HepG2 (cell line): ENCODE data around the gene DDO. TPM values are rescaled to one million over a fixed set of nuclear protein-coding genes. Genes with fewer than 3 reads are reported as not detected.
A peak's percentile ranks its signal among the peaks of the same experiment; 100 is the strongest.

Experiments
- ARNT ChIP-seq: fragments of 450-650 bp; IDR thresholded peaks from 2 replicates; pipeline ENCODE4 v1.6.1; 2017
- CTCF ChIP-seq: sonication (generic); formaldehyde crosslinking; IDR thresholded peaks from 2 replicates; pipeline ENCODE4 v1.5.0; 2020; ENCODE audit warnings: mild to moderate bottlenecking, missing genetic modification reagents, moderate library complexity
- GLMP ChIP-seq: sonication (generic); formaldehyde crosslinking; IDR thresholded peaks from 2 replicates; pipeline ENCODE4 v1.9.0; 2021; ENCODE audit warnings: missing genetic modification reagents, mild to moderate bottlenecking, borderline replicate concordance
- HMGA1 ChIP-seq: sonication (generic); formaldehyde crosslinking; conservative IDR thresholded peaks from 2 replicates; pipeline ENCODE4 v1.4.0; 2020; ENCODE audit warnings: missing genetic modification reagents
- HNF4A ChIP-seq: sonication (generic); formaldehyde crosslinking; IDR thresholded peaks from 2 replicates; pipeline ENCODE4 v1.4.0; 2020; ENCODE audit warnings: missing genetic modification reagents
- ISX ChIP-seq: sonication (generic); formaldehyde crosslinking; conservative IDR thresholded peaks from 2 replicates; pipeline ENCODE4 v1.5.0; 2020; ENCODE audit warnings: missing genetic modification reagents
- MYNN ChIP-seq: sonication (generic); formaldehyde crosslinking; IDR thresholded peaks from 2 replicates; pipeline ENCODE4 v1.4.0; 2020; ENCODE audit warnings: mild to moderate bottlenecking, low read depth, missing genetic modification reagents
- RAD21 ChIP-seq: fragments of 450-650 bp; formaldehyde crosslinking; IDR thresholded peaks from 2 replicates; pipeline ENCODE4 v1.5.0; 2020; ENCODE audit warnings: mild to moderate bottlenecking
- RBM39 ChIP-seq: fragments of 200-400 bp; formaldehyde crosslinking; IDR thresholded peaks from one replicate; pipeline ENCODE4 v1.6.1; 2018; ENCODE audit warnings: antibody characterized with exemption, mild to moderate bottlenecking, low read depth, low read length; ENCODE audit not compliant: poor library complexity, severe bottlenecking
- RFXANK ChIP-seq: IDR thresholded peaks from 2 replicates; pipeline ENCODE4 v1.6.1; 2016
- SMARCE1 ChIP-seq: fragments of 450-650 bp; IDR thresholded peaks from 2 replicates; pipeline ENCODE4 v1.6.1; 2017; ENCODE audit warnings: borderline replicate concordance
- SNAI1 ChIP-seq: sonication (generic); formaldehyde crosslinking; IDR thresholded peaks from 2 replicates; pipeline ENCODE4 v1.5.0; 2020; ENCODE audit warnings: mild to moderate bottlenecking, missing genetic modification reagents, borderline replicate concordance
- TARDBP ChIP-seq: sonication (generic); formaldehyde crosslinking; IDR thresholded peaks from 2 replicates; pipeline ENCODE4 v1.8.0; 2022; ENCODE audit warnings: mild to moderate bottlenecking, missing genetic modification reagents
- ZBTB25 ChIP-seq: IDR thresholded peaks from 2 replicates; pipeline ENCODE4 v1.6.1; 2018; ENCODE audit warnings: missing genetic modification reagents
- ZKSCAN5 ChIP-seq: sonication (generic); formaldehyde crosslinking; IDR thresholded peaks from 2 replicates; pipeline ENCODE4 v1.5.1; 2020; ENCODE audit warnings: mild to moderate bottlenecking, missing genetic modification reagents
- ZNF225 ChIP-seq: sonication (generic); formaldehyde crosslinking; IDR thresholded peaks from 2 replicates; pipeline ENCODE4 v1.4.0; 2020; ENCODE audit warnings: mild to moderate bottlenecking, missing genetic modification reagents
- ZNF34 ChIP-seq: sonication (generic); formaldehyde crosslinking; IDR thresholded peaks from 2 replicates; pipeline ENCODE4 v1.4.0; 2020; ENCODE audit warnings: mild to moderate bottlenecking, missing genetic modification reagents, borderline replicate concordance
- ZNF430 ChIP-seq: sonication (generic); formaldehyde crosslinking; IDR thresholded peaks from 2 replicates; pipeline ENCODE4 v1.9.0; 2021; ENCODE audit warnings: mild to moderate bottlenecking, missing genetic modification reagents
- ZNF552 ChIP-seq: sonication (generic); formaldehyde crosslinking; IDR thresholded peaks from 2 replicates; pipeline ENCODE4 v1.9.0; 2022; ENCODE audit warnings: missing genetic modification reagents, mild to moderate bottlenecking, borderline replicate concordance
- polyA plus RNA-seq, 8 experiments: library from polyadenylated mRNA; depleted of rRNA in 3 of 8; stranded (reverse) in 7 of 8; unstranded in 1 of 8; fragments of >200 nt; fragmentation: Illumina TruSeq in 4 of 8; extraction: Trizol in 4 of 8; gene quantifications; 2 replicates each; pipeline versions ENCODE4 v1.2.1 to v1.2.3, GENCODE V29; 2011 to 2016; ENCODE audit warnings: low read depth in 4 of 8, missing spikeins in 1 of 8, mixed read lengths in 1 of 8; ENCODE audit not compliant: insufficient read depth in 1 of 8
- total RNA-seq, 5 experiments: library from RNA; depleted of rRNA; stranded (reverse); fragments of >200 nt; fragmentation: Illumina TruSeq; extraction: Trizol; gene quantifications; 2 replicates each; pipeline ENCODE4 v1.2.3, GENCODE V29; 2016; ENCODE audit warnings: low read depth in 1 of 5
- TF ChIP-seq, protein P1 (sequence below): sonication (generic); formaldehyde crosslinking; IDR thresholded peaks from 2 replicates; pipeline ENCODE4 v1.4.0; 2020; ENCODE audit warnings: missing genetic modification reagents
- TF ChIP-seq, protein P2 (sequence below): fragments of 450-650 bp; IDR thresholded peaks from 2 replicates; pipeline ENCODE4 v1.6.1; 2016
- TF ChIP-seq, protein P3 (sequence below): sonication (generic); formaldehyde crosslinking; IDR thresholded peaks from 2 replicates; pipeline ENCODE4 v1.8.0; 2022; ENCODE audit warnings: mild to moderate bottlenecking, missing genetic modification reagents, moderate library complexity

The DDO gene
- total and polyA plus RNA-seq, 2 of the 13 experiments (the other 11 are each of a cell fraction or from before 2014, with no cell fraction given): 6.1 to 10.3 TPM

- TF ChIP-seq GLMP (CRISPR knock-in tag) (no peak), ISX (CRISPR knock-in tag) (no peak), RAD21 (CRISPR knock-in tag) (no peak), ARNT (no peak), RFXANK (no peak), ZNF430 (0 out of 2 replicates have a peak, but pooled peaks have one; percentile 64), HNF4A (CRISPR knock-in tag) (no peak), TARDBP (CRISPR knock-in tag) (no peak), MYNN (CRISPR knock-in tag) (no peak), HMGA1 (CRISPR knock-in tag) (no peak), SMARCE1 (no peak), ZKSCAN5 (CRISPR knock-in tag) (no peak), ZNF225 (CRISPR knock-in tag) (no peak), RBM39 (no peak), ZBTB25 (no peak), SNAI1 (CRISPR knock-in tag) (no peak), CTCF (no peak), ZNF34 (CRISPR knock-in tag) (0 out of 2 replicates have a peak, but pooled peaks have one; percentile 36), ZNF552 (CRISPR knock-in tag) (no peak)
- TF ChIP-seq, protein P1, sequence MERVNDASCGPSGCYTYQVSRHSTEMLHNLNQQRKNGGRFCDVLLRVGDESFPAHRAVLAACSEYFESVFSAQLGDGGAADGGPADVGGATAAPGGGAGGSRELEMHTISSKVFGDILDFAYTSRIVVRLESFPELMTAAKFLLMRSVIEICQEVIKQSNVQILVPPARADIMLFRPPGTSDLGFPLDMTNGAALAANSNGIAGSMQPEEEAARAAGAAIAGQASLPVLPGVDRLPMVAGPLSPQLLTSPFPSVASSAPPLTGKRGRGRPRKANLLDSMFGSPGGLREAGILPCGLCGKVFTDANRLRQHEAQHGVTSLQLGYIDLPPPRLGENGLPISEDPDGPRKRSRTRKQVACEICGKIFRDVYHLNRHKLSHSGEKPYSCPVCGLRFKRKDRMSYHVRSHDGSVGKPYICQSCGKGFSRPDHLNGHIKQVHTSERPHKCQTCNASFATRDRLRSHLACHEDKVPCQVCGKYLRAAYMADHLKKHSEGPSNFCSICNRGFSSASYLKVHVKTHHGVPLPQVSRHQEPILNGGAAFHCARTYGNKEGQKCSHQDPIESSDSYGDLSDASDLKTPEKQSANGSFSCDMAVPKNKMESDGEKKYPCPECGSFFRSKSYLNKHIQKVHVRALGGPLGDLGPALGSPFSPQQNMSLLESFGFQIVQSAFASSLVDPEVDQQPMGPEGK (CRISPR knock-in tag): 0 out of 2 replicates have a peak, but pooled peaks have one; percentile 36
- TF ChIP-seq, protein P2, sequence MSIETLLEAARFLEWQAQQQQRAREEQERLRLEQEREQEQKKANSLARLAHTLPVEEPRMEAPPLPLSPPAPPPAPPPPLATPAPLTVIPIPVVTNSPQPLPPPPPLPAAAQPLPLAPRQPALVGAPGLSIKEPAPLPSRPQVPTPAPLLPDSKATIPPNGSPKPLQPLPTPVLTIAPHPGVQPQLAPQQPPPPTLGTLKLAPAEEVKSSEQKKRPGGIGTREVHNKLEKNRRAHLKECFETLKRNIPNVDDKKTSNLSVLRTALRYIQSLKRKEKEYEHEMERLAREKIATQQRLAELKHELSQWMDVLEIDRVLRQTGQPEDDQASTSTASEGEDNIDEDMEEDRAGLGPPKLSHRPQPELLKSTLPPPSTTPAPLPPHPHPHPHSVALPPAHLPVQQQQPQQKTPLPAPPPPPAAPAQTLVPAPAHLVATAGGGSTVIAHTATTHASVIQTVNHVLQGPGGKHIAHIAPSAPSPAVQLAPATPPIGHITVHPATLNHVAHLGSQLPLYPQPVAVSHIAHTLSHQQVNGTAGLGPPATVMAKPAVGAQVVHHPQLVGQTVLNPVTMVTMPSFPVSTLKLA: peak; percentile 24; the same call in 1 of the 2 replicates
- TF ChIP-seq, protein P3, sequence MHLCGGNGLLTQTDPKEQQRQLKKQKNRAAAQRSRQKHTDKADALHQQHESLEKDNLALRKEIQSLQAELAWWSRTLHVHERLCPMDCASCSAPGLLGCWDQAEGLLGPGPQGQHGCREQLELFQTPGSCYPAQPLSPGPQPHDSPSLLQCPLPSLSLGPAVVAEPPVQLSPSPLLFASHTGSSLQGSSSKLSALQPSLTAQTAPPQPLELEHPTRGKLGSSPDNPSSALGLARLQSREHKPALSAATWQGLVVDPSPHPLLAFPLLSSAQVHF: no peak
These were observed at the start of gene DDO (continued) for GRCh38 chr6:110415086-110415916.
